ENCODE data around the gene ZNF770.

ZNF770 gene, protein sequence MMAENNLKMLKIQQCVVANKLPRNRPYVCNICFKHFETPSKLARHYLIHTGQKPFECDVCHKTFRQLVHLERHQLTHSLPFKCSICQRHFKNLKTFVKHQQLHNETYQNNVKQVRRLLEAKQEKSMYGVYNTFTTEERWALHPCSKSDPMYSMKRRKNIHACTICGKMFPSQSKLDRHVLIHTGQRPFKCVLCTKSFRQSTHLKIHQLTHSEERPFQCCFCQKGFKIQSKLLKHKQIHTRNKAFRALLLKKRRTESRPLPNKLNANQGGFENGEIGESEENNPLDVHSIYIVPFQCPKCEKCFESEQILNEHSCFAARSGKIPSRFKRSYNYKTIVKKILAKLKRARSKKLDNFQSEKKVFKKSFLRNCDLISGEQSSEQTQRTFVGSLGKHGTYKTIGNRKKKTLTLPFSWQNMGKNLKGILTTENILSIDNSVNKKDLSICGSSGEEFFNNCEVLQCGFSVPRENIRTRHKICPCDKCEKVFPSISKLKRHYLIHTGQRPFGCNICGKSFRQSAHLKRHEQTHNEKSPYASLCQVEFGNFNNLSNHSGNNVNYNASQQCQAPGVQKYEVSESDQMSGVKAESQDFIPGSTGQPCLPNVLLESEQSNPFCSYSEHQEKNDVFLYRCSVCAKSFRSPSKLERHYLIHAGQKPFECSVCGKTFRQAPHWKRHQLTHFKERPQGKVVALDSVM

DNA sequence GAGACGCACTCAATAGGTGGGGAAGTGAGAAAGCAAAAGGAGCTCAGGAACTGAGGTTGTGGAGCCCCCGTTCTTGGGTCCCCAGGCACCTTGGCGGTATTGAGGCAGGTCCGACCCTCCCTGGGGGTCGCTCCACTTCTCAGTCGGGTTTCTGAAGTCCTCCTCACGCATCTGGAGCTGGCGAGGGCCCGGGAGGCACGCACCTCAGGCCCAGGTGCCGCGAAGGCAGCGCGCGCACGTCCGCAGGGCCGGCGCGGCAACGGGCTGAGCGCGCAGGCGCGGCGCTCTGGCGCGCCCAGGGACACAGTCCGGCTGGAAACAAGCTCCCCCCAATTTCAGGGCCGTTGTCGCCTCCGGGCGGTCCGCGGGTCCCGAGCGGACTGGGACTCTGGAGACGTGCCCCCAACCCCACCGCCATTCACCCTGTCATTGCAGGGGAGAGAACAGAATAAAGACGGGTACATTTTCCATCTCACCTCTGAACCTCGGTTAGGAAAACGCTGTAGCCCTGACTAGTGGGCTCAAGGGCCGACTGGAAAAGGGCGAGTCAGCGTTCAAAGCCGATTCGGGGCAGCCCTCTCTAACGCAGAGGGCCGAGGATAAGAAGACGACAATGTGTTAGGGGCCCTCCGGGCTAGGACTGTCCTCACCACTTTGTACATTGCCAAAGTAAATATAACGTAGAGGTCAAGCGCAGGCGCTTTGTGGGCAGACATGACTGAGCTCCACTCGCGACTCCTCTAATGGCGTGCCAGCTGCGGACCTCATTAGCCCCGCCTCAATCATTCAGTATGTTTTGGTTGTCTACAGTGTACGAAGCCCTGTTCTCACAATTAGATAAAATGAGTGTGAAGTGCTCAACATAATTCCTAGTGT lies at the start of gene ZNF770:
ZNF770 (minus strand) TSS at position 261 of the 876 bp plus-strand sequence. CDS start 4,853 bp downstream, outside the sequence.
- Histone ChIP-seq H3K27me3 (no peaks in the 10 kb centered on the region), H3K27ac (peak within 1 kb of the TSS; percentile 94), H3K9ac (peak within 1 kb of the TSS; percentile 95), H3K4me3 (peak within 1 kb of the TSS; percentile 88), H3K36me3 (peaks cover 26% of the 10 kb centered on the region), H4K20me1 (peaks cover 40% of the 10 kb centered on the region), H3K9me3 (no peaks in the 10 kb centered on the region), H3K4me1 (peaks cover 52% of the 10 kb centered on the region), H3K4me2 (peak within 1 kb of the TSS; percentile 98)
- TF ChIP-seq Cebpa-rat (IDR thresholded peaks at IDR 0.05): no peak

DNA sequence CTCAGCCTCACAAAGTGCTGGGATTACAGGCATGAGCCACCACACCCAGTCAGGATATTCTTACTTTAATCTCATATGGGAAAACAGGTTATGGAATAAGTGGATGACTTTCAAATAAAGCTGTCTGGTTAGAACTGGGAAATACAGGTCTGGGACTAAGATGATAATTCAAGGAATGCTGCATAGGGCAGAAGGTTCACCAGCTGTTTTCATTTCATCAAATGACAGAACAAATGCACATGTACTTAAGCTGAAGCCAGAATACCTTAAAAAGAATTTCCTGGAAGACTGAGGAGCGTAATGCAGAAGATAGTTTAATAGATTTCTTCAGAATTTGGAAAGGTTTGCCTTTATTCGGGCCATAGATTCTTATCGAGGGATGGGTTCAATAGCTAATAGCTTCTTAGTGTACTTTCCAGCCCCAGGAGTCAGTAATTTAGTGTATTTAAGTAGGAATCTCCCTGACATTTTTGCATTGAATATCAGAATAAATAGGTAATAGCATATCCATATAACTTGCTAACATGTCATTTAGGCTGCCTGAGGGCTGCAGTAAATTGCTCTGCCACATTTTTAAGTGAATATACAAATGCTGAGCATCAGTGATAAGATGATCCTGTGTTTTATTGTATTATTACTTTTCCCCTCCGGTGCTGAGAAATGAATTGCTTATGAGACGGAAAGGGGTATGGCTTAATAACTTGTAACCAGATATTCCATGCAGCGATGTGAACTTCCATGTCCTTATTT lies 40.3 kb upstream of the ZNF770 start:
- Histone ChIP-seq H3K9me3 (no peaks in the 10 kb centered on the region), H4K20me1 (no peaks in the 10 kb centered on the region), H3K27me3 (no peaks in the 10 kb centered on the region), H3K4me2 (no peak overlapping the region), H3K36me3 (no peaks in the 10 kb centered on the region), H3K9ac (no peak overlapping the region), H3K4me3 (no peak overlapping the region), H3K27ac (no peak overlapping the region), H3K4me1 (no peaks in the 10 kb centered on the region)
- TF ChIP-seq Cebpa-rat (IDR thresholded peaks at IDR 0.05): no peak

DNA sequence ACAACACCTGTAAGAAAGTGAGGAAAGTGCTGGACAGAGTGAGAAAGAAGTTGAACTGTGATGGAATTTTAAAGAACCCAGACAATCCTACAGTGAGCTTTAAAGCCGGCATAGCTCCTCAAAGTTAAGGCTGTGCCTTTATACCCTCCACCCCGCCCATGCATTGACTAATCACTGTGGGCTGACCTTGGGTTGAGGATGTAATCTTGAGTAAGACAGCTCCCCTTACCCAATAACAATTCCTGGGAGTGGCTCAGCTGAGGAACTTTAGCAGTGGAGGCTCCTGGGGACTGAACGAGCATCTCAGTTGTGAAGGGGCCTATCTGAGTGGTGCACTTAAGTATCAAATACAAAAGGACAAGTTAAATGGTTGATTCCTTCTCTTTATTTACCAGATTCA lies 35.7 kb upstream of the ZNF770 start:
- no peak overlapping the region for H3K27ac ChIP-seq
- H4K20me1 ChIP-seq: no peaks in the 10 kb centered on the region
- no peaks in the 10 kb centered on the region for H3K27me3 ChIP-seq
- no peak for TF ChIP-seq Cebpa-rat (IDR thresholded peaks at IDR 0.05)
- no peak overlapping the region for H3K9ac ChIP-seq
- H3K4me2 ChIP-seq: no peak overlapping the region
- no peak overlapping the region for H3K4me3 ChIP-seq
- H3K36me3 ChIP-seq: no peaks in the 10 kb centered on the region
- no peaks in the 10 kb centered on the region for H3K9me3 ChIP-seq
- no peaks in the 10 kb centered on the region for H3K4me1 ChIP-seq

DNA sequence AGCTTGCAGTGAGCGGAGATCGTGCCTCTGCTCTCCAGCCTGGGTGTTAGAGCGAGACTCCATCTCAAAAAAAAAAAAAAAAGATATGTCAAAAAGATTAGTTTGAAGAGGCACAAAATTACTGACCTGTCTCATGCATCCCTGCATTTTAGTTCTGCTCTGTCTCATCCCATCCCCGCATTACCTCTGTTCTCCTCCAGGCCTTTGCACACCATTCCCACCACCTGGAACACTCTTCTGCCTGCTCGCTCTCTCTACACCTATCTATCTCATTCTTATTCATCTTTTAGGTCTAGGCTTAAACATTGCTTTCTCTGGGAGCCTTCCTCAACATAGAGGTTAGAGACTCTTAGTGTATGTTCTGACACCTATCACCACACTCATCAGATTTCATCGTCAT lies 32.9 kb upstream of the ZNF770 start:
- Histone ChIP-seq H3K27ac (no peak overlapping the region), H3K4me2 (no peak overlapping the region), H4K20me1 (no peaks in the 10 kb centered on the region), H3K4me1 (no peaks in the 10 kb centered on the region), H3K27me3 (no peaks in the 10 kb centered on the region), H3K36me3 (no peaks in the 10 kb centered on the region), H3K9ac (no peak overlapping the region), H3K4me3 (no peak overlapping the region), H3K9me3 (no peaks in the 10 kb centered on the region)
- no peak for TF ChIP-seq Cebpa-rat (IDR thresholded peaks at IDR 0.05)

DNA sequence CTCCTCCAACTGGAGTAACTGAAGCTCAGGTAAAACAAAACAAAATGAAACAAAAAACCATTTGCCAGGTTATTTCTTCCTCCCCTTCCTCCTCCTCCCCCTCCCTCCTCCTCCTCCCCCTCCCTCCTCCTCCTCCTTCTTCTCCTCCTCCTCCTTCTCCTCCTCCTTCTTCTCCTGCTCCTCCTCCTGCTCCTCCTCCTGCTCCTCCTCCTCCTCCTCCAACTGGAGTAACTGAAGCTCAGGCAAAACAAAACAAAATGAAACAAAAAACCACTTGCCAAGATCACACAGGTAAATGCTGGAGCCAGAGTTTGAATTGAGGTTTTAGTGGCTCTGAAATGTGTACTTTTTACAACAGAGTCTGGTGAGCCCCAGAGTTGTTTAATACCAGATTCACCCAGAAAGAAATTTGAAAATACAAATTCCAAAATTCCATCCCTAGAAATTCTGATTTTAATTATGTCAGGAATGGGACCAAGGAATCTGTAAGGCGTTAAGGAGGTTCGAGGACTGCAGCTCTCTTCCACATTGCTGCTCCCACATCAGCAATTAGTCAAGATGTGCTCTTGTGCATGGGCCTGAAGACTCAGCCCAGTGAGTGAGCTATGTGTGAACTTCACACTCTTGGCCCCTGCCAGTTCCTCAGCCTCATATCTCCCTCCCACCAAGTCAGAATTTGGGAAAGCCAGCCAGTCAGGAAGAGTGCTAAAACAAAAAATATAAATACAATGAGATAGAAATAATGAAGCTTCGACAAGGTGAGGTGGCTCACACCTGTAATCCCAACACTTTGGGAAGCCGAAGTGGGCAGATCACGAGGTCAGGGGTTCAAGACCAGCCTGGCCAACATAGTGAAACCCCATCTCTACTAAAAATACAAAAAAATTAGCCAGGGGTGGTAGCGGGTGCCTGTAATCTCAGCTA lies 31.6 kb upstream of the ZNF770 start:
- no peak for TF ChIP-seq Cebpa-rat (IDR thresholded peaks at IDR 0.05)
- H3K4me2 ChIP-seq: no peak overlapping the region
- H3K4me1 ChIP-seq: no peaks in the 10 kb centered on the region
- no peaks in the 10 kb centered on the region for H3K27me3 ChIP-seq
- no peak overlapping the region for H3K4me3 ChIP-seq
- no peak overlapping the region for H3K9ac ChIP-seq
- no peaks in the 10 kb centered on the region for H3K9me3 ChIP-seq
- no peaks in the 10 kb centered on the region for H3K36me3 ChIP-seq
- no peaks in the 10 kb centered on the region for H4K20me1 ChIP-seq
- no peak overlapping the region for H3K27ac ChIP-seq

DNA sequence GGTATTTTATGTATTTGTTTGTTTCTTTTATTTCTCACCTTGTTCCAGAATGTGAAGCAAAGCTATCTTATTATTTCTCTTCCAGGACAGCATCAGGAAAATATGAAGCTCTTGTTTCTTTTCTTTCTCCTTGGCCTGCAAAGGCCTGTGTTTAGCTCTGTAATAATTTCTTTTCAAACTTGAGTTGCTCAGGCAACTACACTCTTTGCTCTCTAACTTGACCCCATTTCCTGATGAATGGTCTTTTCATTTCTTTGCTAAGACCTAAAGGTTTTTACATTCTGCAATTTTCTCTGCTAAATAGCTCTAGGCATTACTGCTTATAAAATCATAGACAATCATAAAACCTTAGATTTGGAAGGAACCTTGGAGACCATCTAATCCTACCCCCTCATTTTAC lies 26.2 kb upstream of the ZNF770 start:
- Histone ChIP-seq H4K20me1 (no peaks in the 10 kb centered on the region), H3K9me3 (no peaks in the 10 kb centered on the region), H3K36me3 (no peaks in the 10 kb centered on the region), H3K4me3 (no peak overlapping the region), H3K27me3 (no peaks in the 10 kb centered on the region), H3K27ac (no peak overlapping the region), H3K9ac (no peak overlapping the region), H3K4me2 (no peak overlapping the region), H3K4me1 (no peaks in the 10 kb centered on the region)
- TF ChIP-seq Cebpa-rat (IDR thresholded peaks at IDR 0.05): no peak

DNA sequence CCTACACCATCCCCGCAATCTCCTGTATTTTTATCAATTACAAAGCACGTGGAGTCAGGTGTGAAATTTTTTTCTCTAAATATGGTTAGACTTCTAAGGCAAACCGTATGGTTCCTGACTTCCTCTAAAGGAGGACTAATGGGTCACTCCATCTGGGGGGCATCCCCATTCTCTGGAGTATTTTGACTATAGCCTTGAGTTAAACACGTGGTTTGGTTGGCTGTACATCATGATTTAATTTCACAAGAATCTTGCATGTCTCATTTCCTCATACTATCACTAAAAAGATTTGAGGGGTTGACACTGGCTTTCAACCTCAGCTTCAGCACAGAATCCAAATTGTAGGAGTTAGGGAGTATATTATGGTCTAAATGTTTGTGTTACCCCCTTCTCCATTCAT lies 25.3 kb upstream of the ZNF770 start:
- no peaks in the 10 kb centered on the region for H3K27me3 ChIP-seq
- no peak overlapping the region for H3K4me2 ChIP-seq
- TF ChIP-seq Cebpa-rat (IDR thresholded peaks at IDR 0.05): no peak
- H3K9ac ChIP-seq: no peak overlapping the region
- no peaks in the 10 kb centered on the region for H4K20me1 ChIP-seq
- H3K4me1 ChIP-seq: no peaks in the 10 kb centered on the region
- H3K36me3 ChIP-seq: no peaks in the 10 kb centered on the region
- no peaks in the 10 kb centered on the region for H3K9me3 ChIP-seq
- H3K4me3 ChIP-seq: no peak overlapping the region
- no peak overlapping the region for H3K27ac ChIP-seq

DNA sequence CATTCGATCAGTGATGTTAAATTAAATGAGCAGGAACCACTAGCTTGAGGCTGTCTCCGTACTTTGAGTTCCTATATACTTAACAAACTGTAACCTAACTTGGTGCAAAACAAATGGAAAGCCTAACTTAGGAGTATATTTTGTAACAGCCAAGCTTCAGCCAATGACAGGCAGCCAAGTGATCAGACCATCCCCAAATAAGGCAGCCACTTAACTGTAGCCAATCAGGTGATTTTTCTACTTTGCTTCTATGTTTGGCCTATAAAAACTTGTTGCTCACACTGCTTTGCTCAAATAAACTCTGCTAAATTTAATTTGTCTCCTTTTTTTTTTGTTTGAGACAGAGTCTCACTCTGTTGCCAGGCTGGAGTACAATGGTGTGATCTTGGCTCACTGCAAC lies 19.3 kb upstream of the ZNF770 start:
- Histone ChIP-seq H3K27ac (no peak overlapping the region), H3K4me2 (no peak overlapping the region)
- TF ChIP-seq Cebpa-rat (IDR thresholded peaks at IDR 0.05): no peak

More for the DNA sequence above, 19.3 kb upstream of the ZNF770 start:
- H3K4me1 ChIP-seq: no peaks in the 10 kb centered on the region
- no peak overlapping the region for H3K9ac ChIP-seq
- no peaks in the 10 kb centered on the region for H3K27me3 ChIP-seq
- no peak overlapping the region for H3K4me3 ChIP-seq
- no peaks in the 10 kb centered on the region for H3K9me3 ChIP-seq
- H4K20me1 ChIP-seq: no peaks in the 10 kb centered on the region
- no peaks in the 10 kb centered on the region for H3K36me3 ChIP-seq
